Neural cell (in vitro differentiated cells): ENCODE data around the gene TULP4. TPM values are rescaled to one million over a fixed set of nuclear protein-coding genes. Genes with fewer than 3 reads are reported as not detected.

Experiments used
- H2AFZ ChIP-seq: fragments of 200-600, 300-800 bp; sonication (generic), shearing (Covaris generic); 2 replicates; pipeline ENCODE4 v1.6.0; 2014; ENCODE audit warnings: low read depth, mild to moderate bottlenecking, antibody characterized with exemption, low read length, moderate library complexity
- H3F3A ChIP-seq: fragments of 200-600 bp; shearing (Covaris generic); 2 replicates; pipeline ENCODE4 v1.6.1; 2016; ENCODE audit warnings: mild to moderate bottlenecking, moderate library complexity, mixed read lengths, antibody characterized with exemption, low read length; ENCODE audit not compliant: insufficient read depth, poor library complexity, severe bottlenecking
- H3K27ac ChIP-seq: fragments of 200-600, 300-800 bp; sonication (generic), shearing (Covaris generic); 2 replicates; pipeline ENCODE4 v1.5.1; 2014; ENCODE audit warnings: mild to moderate bottlenecking, low read length, moderate library complexity
- H3K27me3 ChIP-seq: fragments of 300-800, 200-600 bp; sonication (generic), shearing (Covaris generic); 2 replicates; pipeline ENCODE4 v1.6.0; 2014; ENCODE audit warnings: mild to moderate bottlenecking, low read depth, low read length, moderate library complexity; ENCODE audit not compliant: insufficient read depth
- H3K36me3 ChIP-seq: fragments of 300-800, 200-600 bp; sonication (generic), shearing (Covaris generic); 2 replicates; pipeline ENCODE4 v1.5.1; 2014; ENCODE audit warnings: mild to moderate bottlenecking, antibody characterized with exemption, low read length, moderate library complexity; ENCODE audit not compliant: insufficient read depth
- H3K4me2 ChIP-seq: fragments of 300-800, 200-600 bp; sonication (generic), shearing (Covaris generic); 2 replicates; pipeline ENCODE4 v1.6.0; 2014; ENCODE audit warnings: mild to moderate bottlenecking, low read length
- H3K4me3 ChIP-seq: fragments of 300-800, 200-600 bp; sonication (generic), shearing (Covaris generic); 2 replicates; pipeline ENCODE4 v1.5.1; 2014; ENCODE audit warnings: mild to moderate bottlenecking, low read length, moderate library complexity
- H3K79me2 ChIP-seq: fragments of 200-600 bp; shearing (Covaris generic); replicated peaks from 2 replicates; pipeline ENCODE4 v1.6.0; 2014; ENCODE audit warnings: mild to moderate bottlenecking, low read length, moderate library complexity; ENCODE audit not compliant: insufficient read depth
- H3K9ac ChIP-seq: fragments of 300-800, 200-600 bp; sonication (generic), shearing (Covaris generic); 2 replicates; pipeline ENCODE4 v1.6.1; 2016; ENCODE audit warnings: mild to moderate bottlenecking, low read length, mixed read lengths
- H3K9me2 ChIP-seq: fragments of 200-600 bp; shearing (Covaris generic); 2 replicates; pipeline ENCODE4 v1.6.1; 2016; ENCODE audit warnings: mild to moderate bottlenecking, low read length, mixed read lengths; ENCODE audit not compliant: insufficient read depth
- H3K9me3 ChIP-seq: fragments of 200-600, 300-800 bp; sonication (generic), shearing (Covaris generic); 2 replicates; pipeline ENCODE4 v1.6.1; 2016; ENCODE audit warnings: mild to moderate bottlenecking, mixed run types, low read length, moderate library complexity, mixed read lengths
- H4K20me1 ChIP-seq: fragments of 200-600 bp; shearing (Covaris generic); 2 replicates; pipeline ENCODE4 v1.6.1; 2016; ENCODE audit warnings: mild to moderate bottlenecking, mixed run types; ENCODE audit not compliant: insufficient read depth
- CTCF ChIP-seq: fragments of 450-650 bp; IDR thresholded peaks from 2 replicates; pipeline ENCODE4 v1.5.1; 2014; ENCODE audit warnings: antibody characterized with exemption, mild to moderate bottlenecking, moderate library complexity; ENCODE audit not compliant: poor library complexity, severe bottlenecking
- EZH2 ChIP-seq: fragments of 200-600, 300-800 bp; shearing (Covaris generic), sonication (generic); IDR thresholded peaks from 2 replicates; pipeline ENCODE4 v1.6.1; 2014; ENCODE audit warnings: antibody characterized with exemption, low read length, borderline replicate concordance, mild to moderate bottlenecking; ENCODE audit not compliant: insufficient read depth, poor library complexity, severe bottlenecking
- MXI1 ChIP-seq: fragments of 450-650 bp; conservative IDR thresholded peaks from 2 replicates; pipeline ENCODE4 v1.6.1; 2014; ENCODE audit warnings: antibody characterized with exemption, mild to moderate bottlenecking; ENCODE audit not compliant: poor library complexity, severe bottlenecking
- POLR2AphosphoS5 ChIP-seq: IDR thresholded peaks from 2 replicates; pipeline ENCODE4 v1.6.1; 2012
- RAD21 ChIP-seq: fragments of 450-650 bp; conservative IDR thresholded peaks from 2 replicates; pipeline ENCODE4 v1.6.1; 2014; ENCODE audit warnings: antibody characterized with exemption, mild to moderate bottlenecking, moderate library complexity
- SMC3 ChIP-seq: fragments of 450-650 bp; conservative IDR thresholded peaks from 2 replicates; pipeline ENCODE4 v1.6.1; 2014; ENCODE audit warnings: antibody characterized with exemption, mild to moderate bottlenecking, moderate library complexity; ENCODE audit not compliant: poor library complexity
- TAF1 ChIP-seq: IDR thresholded peaks from 2 replicates; pipeline ENCODE4 v1.6.1; 2012; ENCODE audit warnings: low read depth
- polyA plus RNA-seq: library from polyadenylated mRNA; depleted of rRNA; stranded (reverse); fragments of >200 nt; gene quantifications from 2 replicates; pipeline ENCODE4 v1.2.3, GENCODE V29; 2014
- TF ChIP-seq, protein P1 (sequence below): IDR thresholded peaks from 2 replicates; pipeline ENCODE4 v1.6.1; 2012; ENCODE audit warnings: borderline replicate concordance

TULP4 gene
- polyA plus RNA-seq, 1 donor from 2014 or later, result 30.6 TPM

- Histone ChIP-seq H3K4me3 (no peak overlapping the region), H3K9me3 (no peaks in the 10 kb centered on the region), H3K79me2 (peaks cover 40% of the 10 kb centered on the region), H3K9ac (no peak overlapping the region), H3K27me3 (no peaks in the 10 kb centered on the region), H4K20me1 (no peaks in the 10 kb centered on the region), H3K9me2 (no peaks in the 10 kb centered on the region), H2AFZ (no peak overlapping the region), H3K36me3 (peaks cover 4% of the 10 kb centered on the region), H3F3A (no peaks in the 10 kb centered on the region), H3K4me2 (no peak overlapping the region), H3K27ac (no peak overlapping the region)
- no peak for TF ChIP-seq EZH2
- no peak for TF ChIP-seq POLR2AphosphoS5
- no peak for TF ChIP-seq TAF1
- TF ChIP-seq MXI1, result no peak
- no peak for TF ChIP-seq CTCF
- TF ChIP-seq SMC3, result no peak
- no peak for TF ChIP-seq RAD21
- TF ChIP-seq, protein P1, sequence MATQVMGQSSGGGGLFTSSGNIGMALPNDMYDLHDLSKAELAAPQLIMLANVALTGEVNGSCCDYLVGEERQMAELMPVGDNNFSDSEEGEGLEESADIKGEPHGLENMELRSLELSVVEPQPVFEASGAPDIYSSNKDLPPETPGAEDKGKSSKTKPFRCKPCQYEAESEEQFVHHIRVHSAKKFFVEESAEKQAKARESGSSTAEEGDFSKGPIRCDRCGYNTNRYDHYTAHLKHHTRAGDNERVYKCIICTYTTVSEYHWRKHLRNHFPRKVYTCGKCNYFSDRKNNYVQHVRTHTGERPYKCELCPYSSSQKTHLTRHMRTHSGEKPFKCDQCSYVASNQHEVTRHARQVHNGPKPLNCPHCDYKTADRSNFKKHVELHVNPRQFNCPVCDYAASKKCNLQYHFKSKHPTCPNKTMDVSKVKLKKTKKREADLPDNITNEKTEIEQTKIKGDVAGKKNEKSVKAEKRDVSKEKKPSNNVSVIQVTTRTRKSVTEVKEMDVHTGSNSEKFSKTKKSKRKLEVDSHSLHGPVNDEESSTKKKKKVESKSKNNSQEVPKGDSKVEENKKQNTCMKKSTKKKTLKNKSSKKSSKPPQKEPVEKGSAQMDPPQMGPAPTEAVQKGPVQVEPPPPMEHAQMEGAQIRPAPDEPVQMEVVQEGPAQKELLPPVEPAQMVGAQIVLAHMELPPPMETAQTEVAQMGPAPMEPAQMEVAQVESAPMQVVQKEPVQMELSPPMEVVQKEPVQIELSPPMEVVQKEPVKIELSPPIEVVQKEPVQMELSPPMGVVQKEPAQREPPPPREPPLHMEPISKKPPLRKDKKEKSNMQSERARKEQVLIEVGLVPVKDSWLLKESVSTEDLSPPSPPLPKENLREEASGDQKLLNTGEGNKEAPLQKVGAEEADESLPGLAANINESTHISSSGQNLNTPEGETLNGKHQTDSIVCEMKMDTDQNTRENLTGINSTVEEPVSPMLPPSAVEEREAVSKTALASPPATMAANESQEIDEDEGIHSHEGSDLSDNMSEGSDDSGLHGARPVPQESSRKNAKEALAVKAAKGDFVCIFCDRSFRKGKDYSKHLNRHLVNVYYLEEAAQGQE, result no peak
Measured at GRCh38 chr6:158357570-158358216, 45.4 kb downstream of the TULP4 start.

DNA sequence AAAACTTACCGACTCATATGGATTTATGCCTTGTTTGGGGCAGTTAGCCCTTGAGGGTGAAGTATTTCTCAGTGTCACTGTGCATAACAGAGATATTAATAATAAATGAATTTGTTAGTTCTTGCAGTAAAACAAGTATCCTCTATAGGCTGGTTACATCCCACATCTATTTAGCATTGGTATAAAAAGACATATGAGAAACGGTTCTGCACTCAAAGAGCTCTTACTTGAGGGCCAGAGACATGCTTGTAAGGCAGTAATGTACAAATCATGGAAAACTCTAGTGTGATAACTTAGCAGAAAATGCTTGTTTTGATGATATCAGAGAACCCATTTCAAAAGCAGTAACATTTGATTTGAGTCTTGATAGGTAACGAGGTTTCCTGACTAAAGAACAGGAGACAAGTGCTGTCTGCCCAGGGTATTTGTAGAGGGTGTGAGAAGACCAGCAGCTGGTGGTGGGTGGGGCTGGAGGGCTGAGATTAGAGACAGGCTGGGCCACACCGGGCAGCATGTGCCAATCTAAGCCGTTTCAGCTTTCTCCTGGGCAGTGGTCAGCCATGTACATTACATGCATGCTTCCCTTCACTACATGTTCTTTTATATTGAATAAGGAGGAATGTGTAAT, 46.3 kb downstream of the TULP4 start:
- no peak overlapping the region for H3K4me3 ChIP-seq
- H3K9me2 ChIP-seq, result no peaks in the 10 kb centered on the region
- no peaks in the 10 kb centered on the region for H4K20me1 ChIP-seq
- no peak overlapping the region for H3K27ac ChIP-seq
- no peak overlapping the region for H3K9ac ChIP-seq
- peaks cover 4% of the 10 kb centered on the region for H3K36me3 ChIP-seq
- no peaks in the 10 kb centered on the region for H3K9me3 ChIP-seq
- H3K79me2 ChIP-seq, result peaks cover 40% of the 10 kb centered on the region
- H3K27me3 ChIP-seq, result no peaks in the 10 kb centered on the region
- no peaks in the 10 kb centered on the region for H3F3A ChIP-seq
- TF ChIP-seq RAD21 (no peak), POLR2AphosphoS5 (no peak)
- H3K4me2 ChIP-seq, result no peak overlapping the region
- H2AFZ ChIP-seq, result no peak overlapping the region
